Type B pancreatic cell (in vitro differentiated cells): ENCODE measurements around the gene PACRG. TPM values are rescaled to one million over a fixed set of nuclear protein-coding genes. Genes with fewer than 3 reads are reported as not detected.

Experiments used
- DNase-seq: peaks from one replicate; pipeline ENCODE4 v3.0.0; 2021; ENCODE audit warnings: mixed read lengths; ENCODE audit not compliant: unreplicated experiment; ENCODE audit errors: extremely low spot score
- H3K27ac Mint-ChIP-seq: 2 replicates; pipeline ENCODE4 v1.8.0; 2021; ENCODE audit warnings: mild to moderate bottlenecking, mixed read lengths
- H3K27me3 Mint-ChIP-seq: 2 replicates; pipeline ENCODE4 v1.8.0; 2021; ENCODE audit warnings: mixed read lengths
- H3K36me3 Mint-ChIP-seq: 2 replicates; pipeline ENCODE4 v1.8.0; 2021; ENCODE audit warnings: mixed read lengths
- H3K4me1 Mint-ChIP-seq: one replicate; pipeline ENCODE4 v1.8.0; 2021; ENCODE audit warnings: mixed read lengths; ENCODE audit not compliant: unreplicated experiment
- H3K4me3 Mint-ChIP-seq: 2 replicates; pipeline ENCODE4 v1.8.0; 2021; ENCODE audit warnings: mild to moderate bottlenecking, mixed read lengths
- H3K9me3 Mint-ChIP-seq: 2 replicates; pipeline ENCODE4 v1.8.0; 2021; ENCODE audit warnings: mixed read lengths
- CTCF ChIP-seq: fragments of 200-600 bp; sonication (generic); conservative IDR thresholded peaks from 2 replicates; pipeline ENCODE4 v1.5.0; 2021; ENCODE audit warnings: antibody characterized with exemption, mild to moderate bottlenecking
- total RNA-seq: library from RNA; stranded (reverse); gene quantifications from 2 replicates; pipeline ENCODE4 v1.2.1, GENCODE V29; 2021; ENCODE audit warnings: low replicate concordance

The PACRG gene
- total RNA-seq, 1 donor from 2014 or later, result 5.6 TPM

GRCh38 chr6:162702446-162702845 is 25.3 kb upstream of the PACRG start:
- TF ChIP-seq CTCF, result no peak
- no peak for DNase-seq
- Mint-ChIP-seq H3K4me1 (peaks cover 12% of the 10 kb centered on the region), H3K4me3 (no peak overlapping the region), H3K27ac (no peak overlapping the region), H3K9me3 (peaks cover 4% of the 10 kb centered on the region), H3K27me3 (peaks cover 11% of the 10 kb centered on the region), H3K36me3 (no peaks in the 10 kb centered on the region)

GRCh38 chr6:162704001-162704400 is 23.8 kb upstream of the PACRG start:
- no peaks in the 10 kb centered on the region for H3K36me3 Mint-ChIP-seq
- H3K4me3 Mint-ChIP-seq, result no peak overlapping the region
- H3K27ac Mint-ChIP-seq, result no peak overlapping the region
- H3K4me1 Mint-ChIP-seq, result peaks cover 12% of the 10 kb centered on the region
- DNase-seq, result no peak
- peaks cover 11% of the 10 kb centered on the region for H3K27me3 Mint-ChIP-seq
- no peak for TF ChIP-seq CTCF
- no peaks in the 10 kb centered on the region for H3K9me3 Mint-ChIP-seq

- Mint-ChIP-seq H3K27me3 (peaks cover 7% of the 10 kb centered on the region), H3K4me3 (no peak overlapping the region), H3K4me1 (peaks cover 12% of the 10 kb centered on the region), H3K36me3 (no peaks in the 10 kb centered on the region), H3K27ac (no peak overlapping the region), H3K9me3 (no peaks in the 10 kb centered on the region)
- no peak for DNase-seq
- no peak for TF ChIP-seq CTCF
Observed at GRCh38 chr6:162705736-162706135, 22.0 kb upstream of the PACRG start.

GRCh38 chr6:162706232-162706631 is 21.5 kb upstream of the PACRG start:
- Mint-ChIP-seq H3K9me3 (no peaks in the 10 kb centered on the region), H3K4me3 (no peak overlapping the region), H3K36me3 (no peaks in the 10 kb centered on the region), H3K4me1 (peaks cover 12% of the 10 kb centered on the region), H3K27me3 (peaks cover 7% of the 10 kb centered on the region), H3K27ac (no peak overlapping the region)
- no peak for DNase-seq
- TF ChIP-seq CTCF, result no peak

GRCh38 chr6:162708971-162709370 is 18.8 kb upstream of the PACRG start:
- no peaks in the 10 kb centered on the region for H3K9me3 Mint-ChIP-seq
- H3K27me3 Mint-ChIP-seq, result no peaks in the 10 kb centered on the region
- no peak overlapping the region for H3K4me3 Mint-ChIP-seq
- peaks cover 12% of the 10 kb centered on the region for H3K4me1 Mint-ChIP-seq
- H3K36me3 Mint-ChIP-seq, result no peaks in the 10 kb centered on the region
- no peak for TF ChIP-seq CTCF
- no peak overlapping the region for H3K27ac Mint-ChIP-seq
- no peak for DNase-seq

GRCh38 chr6:162709431-162709830 is 18.3 kb upstream of the PACRG start:
- TF ChIP-seq CTCF, result no peak
- Mint-ChIP-seq H3K4me3 (no peak overlapping the region), H3K9me3 (no peaks in the 10 kb centered on the region), H3K36me3 (no peaks in the 10 kb centered on the region), H3K27ac (no peak overlapping the region), H3K4me1 (peaks cover 12% of the 10 kb centered on the region), H3K27me3 (no peaks in the 10 kb centered on the region)
- no peak for DNase-seq
